Suprapubic skin (tissue), 4 donors: Measurements from ENCODE around the gene TRABD2A. TPM values are rescaled to one million over a fixed set of nuclear protein-coding genes. Genes with fewer than 3 reads are reported as not detected.

ENCODE experiments used
- DNase-seq, 2 donors: peaks; one replicate each; pipeline ENCODE4 v3.0.0-alpha.2; 2019; ENCODE audit warnings: low spot score in 2 of 2
- H3K27ac ChIP-seq: fragments of 200-600 bp; sonication (generic); one replicate; pipeline ENCODE4 v1.5.1; 2019
- H3K27me3 ChIP-seq: fragments of 200-600 bp; sonication (generic); one replicate; pipeline ENCODE4 v1.5.1; 2019
- H3K36me3 ChIP-seq: fragments of 200-600 bp; sonication (generic); one replicate; pipeline ENCODE4 v1.5.1; 2019
- H3K4me1 ChIP-seq: fragments of 200-600 bp; sonication (generic); one replicate; pipeline ENCODE4 v1.5.1; 2019
- H3K4me3 ChIP-seq: fragments of 200-600 bp; sonication (generic); one replicate; pipeline ENCODE4 v1.5.1; 2019; ENCODE audit warnings: mild to moderate bottlenecking
- H3K9me3 ChIP-seq: fragments of 200-600 bp; sonication (generic); one replicate; pipeline ENCODE4 v1.5.1; 2019
- EP300 ChIP-seq: sonication (generic); formaldehyde crosslinking; IDR thresholded peaks from one replicate; pipeline ENCODE4 v1.6.1; 2017; ENCODE audit warnings: antibody characterized with exemption
- POLR2A ChIP-seq, 2 donors: fragments of 450-650 bp; IDR thresholded peaks; one replicate each; pipeline ENCODE4 v1.6.1; 2017; ENCODE audit warnings: antibody characterized with exemption in 2 of 2, mild to moderate bottlenecking in 2 of 2, moderate library complexity in 2 of 2
- POLR2AphosphoS5 ChIP-seq, 3 donors: sonication (generic); formaldehyde crosslinking; IDR thresholded peaks; one replicate each; pipeline ENCODE4 v1.6.1; 2017; ENCODE audit warnings: antibody characterized with exemption in 3 of 3
- WGBS: methylation state at CpG from one replicate; pipeline ENCODE4 v1.1.5; 2018; 5-methylcytosine and 5-hydroxymethylcytosine counted together
- total RNA-seq, 4 donors: library from RNA; depleted of rRNA; stranded (reverse); fragments of >200 nt; gene quantifications; one replicate each; pipeline ENCODE4 v1.1.0, GENCODE V29; 2016
- TF ChIP-seq, protein P1 (sequence below), 2 donors: fragments of 200-600 bp in 1 of 2; fragments of 450-650 bp in 1 of 2; sonication (generic) in 1 of 2; IDR thresholded peaks; one replicate each; pipeline ENCODE4 v1.5.1; 2016 to 2019; ENCODE audit warnings: antibody characterized with exemption in 2 of 2, mild to moderate bottlenecking in 1 of 2, moderate library complexity in 1 of 2

The TRABD2A gene
- total RNA-seq, 4 donors from 2014 or later, result 0.68 to 2.4 (median 1.7) TPM; not detected in 1

- Histone ChIP-seq H3K27me3 (no peaks in the 10 kb centered on the region), H3K27ac (no peak overlapping the region), H3K36me3 (no peaks in the 10 kb centered on the region), H3K4me3 (no peak overlapping the region), H3K4me1 (peaks cover 4% of the 10 kb centered on the region), H3K9me3 (no peaks in the 10 kb centered on the region)
- TF ChIP-seq EP300 (no peak), POLR2AphosphoS5 (IDR thresholded peaks at IDR 0.05) (no peak), POLR2A (IDR thresholded peaks at IDR 0.05) (no peak)
- TF ChIP-seq, protein P1, sequence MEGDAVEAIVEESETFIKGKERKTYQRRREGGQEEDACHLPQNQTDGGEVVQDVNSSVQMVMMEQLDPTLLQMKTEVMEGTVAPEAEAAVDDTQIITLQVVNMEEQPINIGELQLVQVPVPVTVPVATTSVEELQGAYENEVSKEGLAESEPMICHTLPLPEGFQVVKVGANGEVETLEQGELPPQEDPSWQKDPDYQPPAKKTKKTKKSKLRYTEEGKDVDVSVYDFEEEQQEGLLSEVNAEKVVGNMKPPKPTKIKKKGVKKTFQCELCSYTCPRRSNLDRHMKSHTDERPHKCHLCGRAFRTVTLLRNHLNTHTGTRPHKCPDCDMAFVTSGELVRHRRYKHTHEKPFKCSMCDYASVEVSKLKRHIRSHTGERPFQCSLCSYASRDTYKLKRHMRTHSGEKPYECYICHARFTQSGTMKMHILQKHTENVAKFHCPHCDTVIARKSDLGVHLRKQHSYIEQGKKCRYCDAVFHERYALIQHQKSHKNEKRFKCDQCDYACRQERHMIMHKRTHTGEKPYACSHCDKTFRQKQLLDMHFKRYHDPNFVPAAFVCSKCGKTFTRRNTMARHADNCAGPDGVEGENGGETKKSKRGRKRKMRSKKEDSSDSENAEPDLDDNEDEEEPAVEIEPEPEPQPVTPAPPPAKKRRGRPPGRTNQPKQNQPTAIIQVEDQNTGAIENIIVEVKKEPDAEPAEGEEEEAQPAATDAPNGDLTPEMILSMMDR (IDR thresholded peaks at IDR 0.05), result no peak
- DNase-seq, result no peak
- WGBS, result 92% methylated on average over 6 of the region's 6 CpGs
Observed at GRCh38 chr2:84914334-84914733, 33.5 kb upstream of the TRABD2A start.

- no peaks in the 10 kb centered on the region for H3K27me3 ChIP-seq
- no peaks in the 10 kb centered on the region for H3K36me3 ChIP-seq
- H3K4me1 ChIP-seq, result no peaks in the 10 kb centered on the region
- no peaks in the 10 kb centered on the region for H3K9me3 ChIP-seq
- TF ChIP-seq POLR2AphosphoS5 (IDR thresholded peaks at IDR 0.05) (no peak), POLR2A (IDR thresholded peaks at IDR 0.05) (no peak), EP300 (no peak)
- TF ChIP-seq, protein P1 (IDR thresholded peaks at IDR 0.05), result no peak
- H3K4me3 ChIP-seq, result no peak overlapping the region
- DNase-seq, result peak in 1 of 2 donors; percentile 28
- 92% methylated on average over 4 of the region's 4 CpGs for WGBS
- H3K27ac ChIP-seq, result no peak overlapping the region
Observed at GRCh38 chr2:84912984-84913383, 32.1 kb upstream of the TRABD2A start.

GRCh38 chr2:84911135-84911678, 30.3 kb upstream of the TRABD2A start:
- Histone ChIP-seq H3K36me3 (no peaks in the 10 kb centered on the region), H3K27ac (no peak overlapping the region), H3K27me3 (no peaks in the 10 kb centered on the region), H3K4me1 (peaks cover 10% of the 10 kb centered on the region), H3K9me3 (no peaks in the 10 kb centered on the region), H3K4me3 (no peak overlapping the region)
- DNase-seq, result no peak
- 97% methylated on average over 5 of the region's 5 CpGs for WGBS
- TF ChIP-seq, protein P1 (IDR thresholded peaks at IDR 0.05), result no peak
- TF ChIP-seq POLR2AphosphoS5 (IDR thresholded peaks at IDR 0.05) (no peak), POLR2A (IDR thresholded peaks at IDR 0.05) (no peak), EP300 (no peak)

DNA sequence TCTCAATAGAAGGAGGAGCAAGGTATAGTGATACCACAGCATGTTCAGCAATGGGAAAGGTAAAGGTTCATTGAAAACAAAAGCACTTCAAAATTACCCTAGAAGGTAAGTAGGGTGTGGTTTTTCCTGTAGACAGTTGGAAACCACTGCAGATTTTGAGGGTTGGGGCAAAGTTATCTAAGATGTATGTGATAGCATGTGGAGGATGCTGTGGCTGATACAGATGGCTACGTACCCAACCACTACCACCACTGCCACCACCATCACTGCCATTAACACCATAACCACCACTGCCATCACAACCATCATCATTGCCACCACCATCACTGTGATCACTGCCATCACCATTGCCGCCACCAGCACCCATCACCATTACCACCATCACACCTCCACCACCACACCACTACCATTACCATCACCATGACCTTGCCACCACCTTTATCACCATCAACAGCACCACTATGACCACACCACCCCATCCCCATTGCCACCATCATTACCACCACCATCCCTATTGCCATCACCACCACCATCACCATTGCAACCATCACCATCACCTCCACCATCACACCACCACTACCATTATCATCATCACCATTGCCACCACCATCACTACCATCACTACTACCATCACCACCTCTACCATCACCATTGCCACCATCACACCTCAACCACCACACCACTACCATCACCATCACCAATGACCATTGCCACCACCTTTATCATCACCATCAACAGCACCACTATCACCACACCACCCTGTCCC, 28.2 kb upstream of the TRABD2A start:
- H3K36me3 ChIP-seq, result no peaks in the 10 kb centered on the region
- no peak for DNase-seq
- TF ChIP-seq POLR2AphosphoS5 (IDR thresholded peaks at IDR 0.05), result no peak
- TF ChIP-seq POLR2A (IDR thresholded peaks at IDR 0.05), result no peak
- TF ChIP-seq, protein P1 (IDR thresholded peaks at IDR 0.05), result no peak
- TF ChIP-seq EP300, result no peak
- peaks cover 21% of the 10 kb centered on the region for H3K4me1 ChIP-seq
- H3K27me3 ChIP-seq, result no peaks in the 10 kb centered on the region
- no peak overlapping the region for H3K27ac ChIP-seq
- WGBS, result 96% methylated on average over 2 of the region's 2 CpGs
- H3K9me3 ChIP-seq, result no peaks in the 10 kb centered on the region
- no peak overlapping the region for H3K4me3 ChIP-seq

GRCh38 chr2:84906900-84907714, 26.2 kb upstream of the TRABD2A start:
- DNase-seq, result peak in 1 of 2 donors; percentile 88
- WGBS, result 24% methylated on average over 15 of the region's 15 CpGs
- Histone ChIP-seq H3K9me3 (no peaks in the 10 kb centered on the region), H3K27ac (peak overlapping the region; percentile 97), H3K4me3 (peak overlapping the region; percentile 95), H3K36me3 (no peaks in the 10 kb centered on the region), H3K4me1 (peaks cover 23% of the 10 kb centered on the region), H3K27me3 (no peaks in the 10 kb centered on the region)
- TF ChIP-seq, protein P1 (IDR thresholded peaks at IDR 0.05), result no peak
- TF ChIP-seq POLR2A (IDR thresholded peaks at IDR 0.05) (peak in 1 of 2 donors; percentile 24), EP300 (no peak), POLR2AphosphoS5 (IDR thresholded peaks at IDR 0.05) (no peak)
